ENCODE measurements around the gene GNAQ.
A peak's percentile ranks its signal among the peaks of the same experiment; 100 is the strongest.

GNAQ gene

GRCh38 chr9:77978086-77978781, 53.4 kb downstream of the GNAQ start:
- TF ChIP-seq CTCF (IDR thresholded peaks at IDR 0.05; ENCODE audit: low read depth, low read length, poor library complexity, severe bottlenecking) (no peak), EZH2phosphoT487 (IDR thresholded peaks at IDR 0.05; ENCODE audit: borderline replicate concordance, low read length) (no peak)
- Histone ChIP-seq H3K4me3 (ENCODE audit: low read length) (no peak overlapping the region), H3K27ac (ENCODE audit: low read depth, low read length) (no peak overlapping the region), H3K79me2 (ENCODE audit: control insufficient read depth, low read length) (no peaks in the 10 kb centered on the region), H3K4me1 (ENCODE audit: control insufficient read depth, low read length) (no peaks in the 10 kb centered on the region), H4K20me1 (ENCODE audit: control insufficient read depth, insufficient read depth, low read depth, low read length) (no peaks in the 10 kb centered on the region), H3K9me2 (replicated peaks; ENCODE audit: control insufficient read depth, low read length) (no peaks in the 10 kb centered on the region), H3F3A (ENCODE audit: control insufficient read depth, insufficient read depth) (no peaks in the 10 kb centered on the region), H3K27me3 (ENCODE audit: control insufficient read depth, low read length) (0 out of 2 replicates have a peak, but pooled peaks cover 8% of the 10 kb centered on the region), H3K36me3 (ENCODE audit: control insufficient read depth, low read length) (no peaks in the 10 kb centered on the region), H3K9me3 (ENCODE audit: control insufficient read depth, insufficient read depth, low read length) (no peaks in the 10 kb centered on the region), H3K4me2 (ENCODE audit: low read length) (no peak overlapping the region)

- Histone ChIP-seq H3K4me1 (ENCODE audit: control insufficient read depth, low read length) (no peaks in the 10 kb centered on the region), H3K4me3 (ENCODE audit: low read length) (no peak overlapping the region), H3K9me2 (replicated peaks; ENCODE audit: control insufficient read depth, low read length) (no peaks in the 10 kb centered on the region), H3K4me2 (ENCODE audit: low read length) (no peak overlapping the region), H4K20me1 (ENCODE audit: control insufficient read depth, insufficient read depth, low read depth, low read length) (no peaks in the 10 kb centered on the region), H3K27ac (ENCODE audit: low read depth, low read length) (no peak overlapping the region), H3K9me3 (ENCODE audit: control insufficient read depth, insufficient read depth, low read length) (no peaks in the 10 kb centered on the region), H3K36me3 (ENCODE audit: control insufficient read depth, low read length) (no peaks in the 10 kb centered on the region), H3K27me3 (ENCODE audit: control insufficient read depth, low read length) (0 out of 2 replicates have a peak, but pooled peaks cover 8% of the 10 kb centered on the region), H3F3A (ENCODE audit: control insufficient read depth, insufficient read depth) (no peaks in the 10 kb centered on the region), H3K79me2 (ENCODE audit: control insufficient read depth, low read length) (no peaks in the 10 kb centered on the region)
- TF ChIP-seq EZH2phosphoT487 (IDR thresholded peaks at IDR 0.05; ENCODE audit: borderline replicate concordance, low read length), result no peak
- TF ChIP-seq CTCF (IDR thresholded peaks at IDR 0.05; ENCODE audit: low read depth, low read length, poor library complexity, severe bottlenecking), result peak; percentile 56
These were observed 54.4 kb downstream of the GNAQ start for GRCh38 chr9:77977210-77977611.

GRCh38 chr9:77975806-77976205, 55.8 kb downstream of the GNAQ start:
- H4K20me1 ChIP-seq (ENCODE audit: control insufficient read depth, insufficient read depth, low read depth, low read length), result no peaks in the 10 kb centered on the region
- TF ChIP-seq CTCF (IDR thresholded peaks at IDR 0.05; ENCODE audit: low read depth, low read length, poor library complexity, severe bottlenecking) (no peak), EZH2phosphoT487 (IDR thresholded peaks at IDR 0.05; ENCODE audit: borderline replicate concordance, low read length) (no peak)
- no peaks in the 10 kb centered on the region for H3K36me3 ChIP-seq (ENCODE audit: control insufficient read depth, low read length)
- no peaks in the 10 kb centered on the region for H3K9me2 ChIP-seq (replicated peaks; ENCODE audit: control insufficient read depth, low read length)
- H3K4me2 ChIP-seq (ENCODE audit: low read length), result no peak overlapping the region
- H3K79me2 ChIP-seq (ENCODE audit: control insufficient read depth, low read length), result no peaks in the 10 kb centered on the region
- 0 out of 2 replicates have a peak, but pooled peaks cover 5% of the 10 kb centered on the region for H3K27me3 ChIP-seq (ENCODE audit: control insufficient read depth, low read length)
- H3K9me3 ChIP-seq (ENCODE audit: control insufficient read depth, insufficient read depth, low read length), result no peaks in the 10 kb centered on the region
- H3K27ac ChIP-seq (ENCODE audit: low read depth, low read length), result no peak overlapping the region
- H3K4me3 ChIP-seq (ENCODE audit: low read length), result no peak overlapping the region
- no peaks in the 10 kb centered on the region for H3F3A ChIP-seq (ENCODE audit: control insufficient read depth, insufficient read depth)
- no peaks in the 10 kb centered on the region for H3K4me1 ChIP-seq (ENCODE audit: control insufficient read depth, low read length)

Data from DOHH2 (cell line).